GM19468 (cell line): ENCODE data around the gene DNAJB1.
"Not testable (repeated sequence)": the region's sequence is repeated elsewhere in the genome, so short reads cannot be mapped to it uniquely, and the experiment has no call there.

ENCODE experiments used
- ATAC-seq: cut with Tn5 transposase; IDR thresholded peaks from one replicate; pipeline ENCODE4 v1.9.1; 2021; ENCODE audit warnings: mild to moderate bottlenecking, moderate library complexity, moderate number of reproducible peaks; ENCODE audit not compliant: unreplicated experiment; ENCODE audit errors: extremely low read depth

DNAJB1 gene

GRCh38 chr19:14553939-14554243 is 35.7 kb upstream of the DNAJB1 start:
- no peak for ATAC-seq

DNA sequence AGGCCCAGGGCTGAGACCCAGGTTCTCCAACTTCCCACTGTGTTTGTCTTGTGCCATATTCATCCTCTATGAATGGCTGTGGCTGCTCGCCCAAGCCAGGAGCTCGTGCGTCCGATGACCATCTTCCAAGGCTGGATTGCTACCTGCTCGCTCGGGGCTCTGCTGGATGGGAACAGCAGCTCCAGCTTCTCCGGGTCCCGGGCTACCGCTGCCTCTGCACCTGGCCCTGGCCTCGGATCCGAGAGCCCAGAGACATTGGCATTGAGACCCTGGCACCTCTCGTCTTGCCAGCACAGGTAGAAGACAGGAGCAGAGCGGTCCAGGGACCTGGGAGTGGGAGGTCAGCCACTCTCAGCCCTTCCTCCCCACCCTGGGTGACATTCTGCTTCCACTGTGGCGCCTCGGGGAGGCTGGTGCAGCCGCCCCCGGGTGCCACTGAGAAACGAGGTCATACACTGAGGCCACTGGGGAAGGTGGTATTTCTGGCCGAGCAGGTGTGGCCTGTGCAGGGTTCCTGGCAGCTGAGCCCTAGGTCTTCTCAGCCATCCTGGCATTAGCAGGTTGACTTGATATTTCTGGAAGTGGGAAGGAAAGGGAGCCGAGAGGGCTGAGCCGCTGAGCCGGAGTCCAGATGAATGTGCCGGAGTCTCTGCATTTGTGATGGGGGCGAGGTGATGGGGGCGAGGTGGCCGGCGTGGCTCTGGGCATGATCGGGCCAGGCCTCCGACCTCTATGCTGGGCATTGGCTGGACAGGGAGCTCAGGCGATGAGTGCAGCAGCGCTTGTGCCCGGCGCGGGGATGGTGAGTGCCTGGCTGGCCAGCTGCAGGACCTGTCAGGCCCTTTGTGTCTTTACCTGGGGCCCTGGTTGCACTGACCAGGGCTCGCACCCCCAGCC is 35.1 kb upstream of the DNAJB1 start:
- no peak for ATAC-seq

- ATAC-seq = not testable (repeated sequence)
These were observed 33.8 kb upstream of the DNAJB1 start for GRCh38 chr19:14552006-14552360.

DNA sequence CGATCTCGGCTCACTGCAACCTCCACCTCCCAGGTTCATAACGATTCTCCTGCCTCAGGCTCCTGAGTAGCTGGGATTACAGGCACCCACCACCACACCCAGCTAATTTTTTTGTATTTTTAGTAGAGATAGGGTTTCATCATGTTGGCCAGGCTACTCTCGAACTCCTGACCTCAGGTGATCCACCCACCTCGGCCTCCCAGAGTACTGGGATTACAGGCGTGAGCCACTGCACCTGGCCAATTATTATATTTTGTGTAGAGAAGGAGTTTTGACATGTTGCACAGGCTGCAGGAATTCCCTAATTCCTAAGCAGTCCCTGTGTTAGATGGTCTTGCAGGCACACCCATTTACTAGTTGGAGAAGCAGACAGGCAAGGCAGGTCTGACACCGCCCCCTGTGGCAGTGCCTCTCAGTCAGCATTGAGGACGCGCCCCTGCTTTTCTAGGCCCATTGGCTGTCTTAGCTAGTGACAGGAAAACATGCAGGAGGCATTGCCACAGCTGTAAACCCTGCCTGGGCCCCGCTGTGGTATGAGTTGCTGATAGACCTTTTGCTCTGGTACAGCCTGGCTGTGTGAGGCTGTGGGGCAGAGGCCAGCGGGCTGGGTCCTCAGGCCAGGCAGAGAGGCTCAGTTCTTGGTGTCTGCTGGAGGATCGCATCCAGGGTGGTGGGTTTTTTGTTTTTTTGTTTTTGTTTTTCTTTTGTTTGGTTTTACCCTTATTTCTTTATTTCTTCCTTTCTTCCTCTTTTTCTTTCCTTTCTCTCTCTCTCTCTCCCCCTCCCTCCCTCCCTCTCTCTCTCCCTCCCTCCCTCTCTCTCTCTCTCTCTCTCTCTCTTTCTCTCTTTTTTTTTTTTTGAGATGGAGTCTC is 33.2 kb upstream of the DNAJB1 start:
- not testable (repeated sequence) for ATAC-seq

DNA sequence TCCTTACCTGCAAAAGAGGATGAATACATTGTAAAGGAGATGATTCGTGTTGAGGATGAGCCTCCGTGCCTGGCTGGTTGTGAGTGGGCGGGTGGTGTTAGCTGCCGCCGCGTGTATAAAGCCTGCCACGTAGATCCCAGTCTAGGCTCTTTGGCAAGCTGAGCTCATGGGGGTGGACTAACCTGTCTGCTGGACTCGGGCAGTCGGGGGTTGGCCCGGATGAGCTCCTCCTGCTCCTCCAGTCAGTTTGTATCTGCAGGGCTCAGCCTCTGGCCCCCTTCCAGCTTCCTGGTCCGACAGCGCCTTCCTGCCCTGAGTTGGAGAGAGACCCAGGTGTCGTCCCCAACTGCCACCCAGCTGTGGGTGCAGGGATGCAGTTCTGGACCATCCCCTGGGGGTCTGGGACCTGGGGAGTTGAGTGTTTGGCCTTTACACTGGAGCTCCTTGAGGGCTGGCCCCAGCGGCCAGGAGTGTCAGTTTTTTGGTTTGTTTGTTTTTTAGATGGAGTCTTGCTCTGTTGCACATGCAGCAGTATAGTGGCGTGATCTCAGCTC is 32.1 kb upstream of the DNAJB1 start:
- ATAC-seq = no peak

- ATAC-seq = no peak
These were observed 27.5 kb upstream of the DNAJB1 start for GRCh38 chr19:14545716-14546082.

- no peak for ATAC-seq
These were observed 26.9 kb upstream of the DNAJB1 start for GRCh38 chr19:14544977-14545715.

DNA sequence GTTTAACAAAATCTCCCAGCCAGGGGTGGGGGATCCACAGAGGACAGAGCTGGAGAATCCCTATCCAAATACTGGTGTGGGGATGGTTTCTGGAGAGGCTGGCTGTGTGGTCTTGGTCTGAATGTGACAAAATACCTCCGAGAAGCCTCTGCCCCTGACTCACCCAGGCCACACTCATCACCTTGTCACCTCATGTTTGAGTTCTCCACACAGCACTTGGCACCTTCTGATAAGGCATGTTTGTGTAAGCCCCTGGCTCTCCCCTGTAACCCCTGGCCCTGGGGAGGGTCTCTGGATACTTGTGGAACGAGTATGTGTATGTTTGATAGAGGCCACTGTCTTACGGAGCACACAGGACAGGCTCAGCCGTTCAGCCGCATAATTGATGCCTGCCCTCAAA is 25.9 kb upstream of the DNAJB1 start:
- no peak for ATAC-seq

DNA sequence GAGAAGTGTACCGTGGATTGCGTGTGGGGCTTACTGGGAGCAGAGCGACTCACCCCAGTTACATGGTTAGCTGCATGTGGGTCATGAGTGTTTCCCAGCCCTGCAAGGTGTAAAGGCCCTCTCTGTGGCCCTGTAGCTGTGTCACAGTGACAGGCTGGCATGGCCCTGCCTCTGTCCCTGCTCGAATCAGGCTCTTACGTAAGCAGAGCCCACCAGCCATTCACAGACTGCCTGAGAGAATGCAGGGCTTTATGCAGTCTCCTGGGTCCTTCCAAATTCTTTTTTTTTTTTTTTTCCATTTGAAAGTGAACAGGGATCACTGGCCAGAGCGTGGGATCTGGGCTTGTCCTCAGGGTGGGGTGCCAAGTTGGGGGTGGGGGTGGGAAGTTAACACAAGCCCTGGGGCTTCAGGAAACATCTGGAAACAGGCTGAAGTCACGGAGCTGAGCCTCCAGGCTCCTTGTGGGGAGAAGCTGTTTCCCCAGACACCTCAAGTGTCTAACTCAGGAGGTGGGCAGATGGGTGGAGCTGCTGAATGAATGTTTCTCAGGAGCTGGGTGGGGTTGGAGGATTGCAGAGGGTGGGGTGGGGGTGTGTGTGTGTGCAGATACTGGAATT is 24.6 kb upstream of the DNAJB1 start:
- no peak for ATAC-seq

- ATAC-seq = not testable (repeated sequence)
These were observed 23.8 kb upstream of the DNAJB1 start for GRCh38 chr19:14541979-14542378.

- no peak for ATAC-seq
These were observed 22.7 kb upstream of the DNAJB1 start for GRCh38 chr19:14540741-14541525.

DNA sequence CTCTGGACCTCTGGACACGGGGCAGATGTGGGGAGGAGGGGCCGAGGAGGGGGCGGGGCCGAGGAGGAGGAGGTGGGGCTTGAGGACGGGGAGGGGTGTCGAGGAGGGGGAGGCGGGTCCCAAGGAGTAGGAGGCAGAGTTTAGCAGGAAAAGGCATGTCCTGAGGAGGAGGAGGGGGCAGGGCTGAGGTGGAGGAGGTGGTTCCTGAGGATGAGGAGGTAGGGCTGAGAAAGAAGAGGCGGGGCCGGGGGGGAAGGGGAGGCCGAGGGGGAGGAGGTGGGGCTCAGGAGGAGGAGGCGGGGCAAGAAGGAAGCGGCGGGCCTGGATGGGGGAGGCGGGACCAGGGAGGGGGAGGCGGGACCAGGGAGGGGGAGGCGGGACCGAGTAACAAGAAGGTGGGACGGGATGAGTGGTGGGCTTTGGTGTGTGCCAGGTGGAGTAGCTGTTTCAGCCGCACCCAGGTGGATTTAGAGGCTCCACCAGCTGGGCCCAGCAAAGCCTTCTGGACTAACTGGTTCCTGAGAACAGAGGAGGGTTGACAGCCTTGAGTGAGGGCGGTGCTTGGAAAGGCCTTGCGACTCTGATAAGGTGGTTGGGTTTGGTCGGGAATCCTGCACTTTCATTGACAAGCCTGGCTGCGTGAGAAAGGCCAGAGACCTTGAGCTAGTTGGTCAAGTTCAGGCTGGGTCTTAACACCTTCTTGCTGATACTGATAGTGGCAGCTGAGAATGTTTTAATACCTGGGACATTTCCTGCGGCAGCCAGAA is 18.9 kb upstream of the DNAJB1 start:
- ATAC-seq = no peak

GRCh38 chr19:14533450-14533849 is 15.3 kb upstream of the DNAJB1 start:
- no peak for ATAC-seq

- no peak for ATAC-seq
These were observed 12.3 kb upstream of the DNAJB1 start for GRCh38 chr19:14530506-14530905.

GRCh38 chr19:14530005-14530348 is 11.8 kb upstream of the DNAJB1 start:
- no peak for ATAC-seq

- ATAC-seq = peak; percentile 86
These were observed 11.2 kb upstream of the DNAJB1 start, which contains the start of gene TECR for GRCh38 chr19:14529254-14530004. TSS of gene TECR (plus strand) at chr19:14529594. CDS start at chr19:14529697, 103 bp downstream.

DNA sequence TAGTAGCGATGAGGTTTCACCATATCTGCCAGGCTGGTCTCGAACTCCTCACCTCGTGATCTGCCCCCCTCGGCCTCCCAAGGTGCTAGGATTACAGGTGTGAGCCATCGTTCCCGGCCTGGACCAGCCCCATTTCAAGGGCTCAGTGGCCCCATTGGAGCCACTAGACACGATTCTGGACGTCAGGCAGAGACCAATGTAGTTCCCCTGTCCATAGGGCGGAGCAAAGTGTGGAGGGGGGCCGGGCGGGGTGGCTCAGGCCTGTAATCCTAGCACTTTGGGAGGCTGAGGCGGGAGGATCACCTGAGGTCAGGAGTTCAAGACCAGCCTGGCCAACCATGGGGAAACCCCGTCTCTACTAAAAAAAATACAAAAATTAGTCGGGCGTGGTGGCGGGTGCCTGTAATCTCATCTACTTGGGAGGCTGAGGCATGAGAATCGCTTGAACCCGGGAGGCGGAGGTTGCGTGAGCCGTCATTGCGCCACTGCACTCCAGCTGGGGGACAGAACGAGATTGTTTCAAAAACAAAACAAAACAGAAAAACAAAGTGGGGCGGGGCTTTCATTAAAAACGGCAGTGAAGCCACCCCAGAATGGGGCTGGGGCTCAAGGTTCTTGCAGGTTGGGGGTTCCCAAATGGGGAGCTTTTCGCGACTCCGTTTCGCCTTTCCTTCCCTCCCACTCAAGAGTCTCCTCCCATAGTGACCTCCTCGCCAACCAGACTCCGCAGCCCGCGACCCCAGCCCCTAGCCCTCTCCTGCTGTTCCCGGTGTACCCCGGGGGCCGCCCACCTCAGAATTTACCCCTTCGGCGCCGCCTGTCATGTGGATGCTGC is 10.4 kb upstream of the DNAJB1 start:
- no peak for ATAC-seq
